Measurements from ENCODE around the gene NCOA3.

DNA sequence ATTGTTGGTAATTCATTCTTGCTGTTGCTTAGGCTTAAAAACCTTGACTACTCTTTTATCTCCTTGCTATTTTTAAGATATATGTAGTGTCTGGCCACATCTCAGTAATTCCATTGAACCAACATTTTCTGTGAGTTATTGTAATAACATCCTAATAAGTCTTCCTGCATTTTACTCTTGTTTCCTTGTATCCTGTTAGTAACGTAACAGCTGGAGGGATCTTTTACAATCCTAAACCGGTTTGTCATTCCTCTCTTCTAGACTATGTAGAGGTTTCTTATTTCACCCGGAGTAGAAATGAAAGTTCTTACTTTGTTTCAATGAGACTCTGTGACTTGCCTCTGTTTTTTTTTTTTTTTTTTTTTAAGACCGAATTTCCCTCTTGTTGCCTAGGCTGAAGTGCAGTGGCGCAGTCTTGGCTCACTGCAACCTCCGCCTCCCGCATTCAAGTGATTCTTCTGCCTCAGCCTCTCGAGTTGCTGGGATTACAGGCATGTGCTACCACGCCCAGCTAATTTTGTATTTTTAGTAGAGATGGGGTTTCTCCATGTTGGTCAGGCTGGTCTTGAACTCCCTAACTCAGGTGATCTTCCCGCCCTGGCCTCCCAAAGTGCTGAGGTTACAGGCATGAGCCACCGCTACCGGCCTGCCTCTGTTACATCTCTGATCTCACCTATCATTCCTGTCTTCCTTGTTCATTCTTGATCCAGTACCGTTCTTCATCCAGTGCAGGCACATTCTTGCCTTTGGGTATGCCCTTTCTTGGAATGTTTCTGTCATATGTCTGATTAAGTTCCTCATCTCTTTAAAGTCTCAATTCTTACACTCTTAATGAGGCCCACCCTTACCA lies 44.7 kb downstream of the NCOA3 start:
- TF ChIP-seq NRF1 (IDR thresholded peaks at IDR 0.05; ENCODE audit: low read depth, low read length) (no peak), RXRA (IDR thresholded peaks at IDR 0.05; ENCODE audit: borderline replicate concordance, low read depth) (no peak)

All from SK-N-SH (cell line).